Measurements from ENCODE around the gene MPIG6B. TPM values are rescaled to one million over a fixed set of nuclear protein-coding genes. Genes with fewer than 3 reads are reported as not detected.

MPIG6B gene
- total and polyA plus RNA-seq, 2 donors (not counting 1 experiment from before 2014, with no cell fraction given) = not detected

DNA sequence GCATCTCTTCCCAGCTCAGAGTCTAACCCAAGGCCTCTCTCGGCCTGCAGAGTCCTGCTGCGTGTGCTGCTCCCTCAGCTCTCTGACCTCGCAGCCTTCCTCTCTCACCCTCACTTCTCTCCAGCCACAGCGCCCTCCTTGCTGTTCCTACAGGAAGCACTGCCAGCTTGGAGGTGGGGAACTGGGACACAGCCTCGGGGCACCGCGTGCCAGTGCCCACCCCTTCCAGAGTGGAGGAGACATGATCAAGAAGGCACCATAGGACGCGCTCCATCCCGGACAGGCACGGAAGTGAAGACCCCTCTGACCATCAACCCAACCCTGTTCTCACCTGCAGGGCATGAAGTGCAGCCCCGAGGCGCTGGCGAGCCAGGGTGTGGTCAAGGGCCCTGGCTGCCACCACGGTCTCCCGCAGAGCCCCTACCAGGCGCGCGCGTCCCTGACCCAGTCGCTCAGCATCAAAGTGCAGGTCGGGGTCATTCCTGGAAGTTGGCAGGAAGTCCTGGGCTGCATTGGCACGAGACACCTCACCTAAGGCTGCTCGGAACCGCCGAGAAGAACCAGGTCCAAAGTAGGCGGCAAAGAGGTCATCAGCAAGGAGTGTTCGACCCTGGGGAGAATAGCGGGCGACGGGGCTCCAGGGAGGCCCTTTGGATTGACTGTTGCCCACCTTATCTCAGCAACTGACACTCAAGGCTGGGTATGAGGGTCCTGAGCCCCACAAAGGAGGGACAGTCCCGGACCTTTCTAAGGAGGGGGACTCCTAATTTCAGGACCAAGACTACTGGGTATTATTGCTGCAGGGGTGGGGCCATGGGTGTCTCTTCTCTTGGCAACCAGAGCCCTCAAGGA, 52.7 kb downstream of the MPIG6B start:
- H4K20me1 ChIP-seq (ENCODE audit: control insufficient read depth, extremely low read depth, insufficient read depth, low read length) = no peaks in the 10 kb centered on the region
- no peak for DNase-seq (ENCODE audit: low read depth in 2 of 2)
- no peak overlapping the region for H2AFZ ChIP-seq (ENCODE audit: low read length)
- H3K4me2 ChIP-seq (ENCODE audit: extremely low read depth, insufficient read depth, low read length) = no peak overlapping the region
- H3K9me3 ChIP-seq (ENCODE audit: control insufficient read depth, insufficient read depth, low read depth, low read length) = no peaks in the 10 kb centered on the region
- peaks cover 8% of the 10 kb centered on the region for H3K36me3 ChIP-seq (ENCODE audit: control insufficient read depth, insufficient read depth, low read length)
- no peak overlapping the region for H3K27ac ChIP-seq (ENCODE audit: insufficient read depth, low read length)
- no peaks in the 10 kb centered on the region for H3K27me3 ChIP-seq (ENCODE audit: control insufficient read depth, insufficient read depth, low read length)
- TF ChIP-seq, protein P1, sequence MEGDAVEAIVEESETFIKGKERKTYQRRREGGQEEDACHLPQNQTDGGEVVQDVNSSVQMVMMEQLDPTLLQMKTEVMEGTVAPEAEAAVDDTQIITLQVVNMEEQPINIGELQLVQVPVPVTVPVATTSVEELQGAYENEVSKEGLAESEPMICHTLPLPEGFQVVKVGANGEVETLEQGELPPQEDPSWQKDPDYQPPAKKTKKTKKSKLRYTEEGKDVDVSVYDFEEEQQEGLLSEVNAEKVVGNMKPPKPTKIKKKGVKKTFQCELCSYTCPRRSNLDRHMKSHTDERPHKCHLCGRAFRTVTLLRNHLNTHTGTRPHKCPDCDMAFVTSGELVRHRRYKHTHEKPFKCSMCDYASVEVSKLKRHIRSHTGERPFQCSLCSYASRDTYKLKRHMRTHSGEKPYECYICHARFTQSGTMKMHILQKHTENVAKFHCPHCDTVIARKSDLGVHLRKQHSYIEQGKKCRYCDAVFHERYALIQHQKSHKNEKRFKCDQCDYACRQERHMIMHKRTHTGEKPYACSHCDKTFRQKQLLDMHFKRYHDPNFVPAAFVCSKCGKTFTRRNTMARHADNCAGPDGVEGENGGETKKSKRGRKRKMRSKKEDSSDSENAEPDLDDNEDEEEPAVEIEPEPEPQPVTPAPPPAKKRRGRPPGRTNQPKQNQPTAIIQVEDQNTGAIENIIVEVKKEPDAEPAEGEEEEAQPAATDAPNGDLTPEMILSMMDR (conservative IDR thresholded peaks at IDR 0.05 in 1 of 2, IDR thresholded peaks at IDR 0.05 in 1 of 2; ENCODE audit: low read depth in 1 of 2, low read length in 2 of 2) = no peak
- no peak for TF ChIP-seq EZH2 (IDR thresholded peaks at IDR 0.05; ENCODE audit: low read length, missing control alignments)
- no peak overlapping the region for H3K4me3 ChIP-seq (replicated peaks in 1 of 4; ENCODE audit: control extremely low read depth in 1 of 4, insufficient read depth in 1 of 4, low read depth in 3 of 4, low read length in 4 of 4)
- H3K79me2 ChIP-seq (ENCODE audit: control insufficient read depth, insufficient read depth, low read length) = no peaks in the 10 kb centered on the region
- peaks cover 7% of the 10 kb centered on the region for H3K4me1 ChIP-seq (ENCODE audit: control insufficient read depth, extremely low read depth, insufficient read depth, low read length)
- no peak overlapping the region for H3K9ac ChIP-seq (ENCODE audit: insufficient read depth, low read length)

Other genes with a start within 250 kb of the MPIG6B start
Only the 30 nearest of the 42 such genes appear.
- gene LTA, start 151.1 kb upstream of the MPIG6B start, total RNA-seq = not detected in 2 replicates
- not detected in 2 replicates for gene LTA, start 151.1 kb upstream of the MPIG6B start, polyA plus RNA-seq
- not detected in 2 replicates for gene TNF, start 147.8 kb upstream of the MPIG6B start, total RNA-seq
- gene TNF, start 147.8 kb upstream of the MPIG6B start, polyA plus RNA-seq = not detected in 2 replicates
- not detected in 2 replicates for gene LTB, start 140.9 kb upstream of the MPIG6B start, total RNA-seq
- not detected in 2 replicates for gene LTB, start 140.9 kb upstream of the MPIG6B start, polyA plus RNA-seq
- gene LST1, start 137.1 kb upstream of the MPIG6B start, total RNA-seq = not detected in 2 replicates
- not detected in 2 replicates for gene LST1, start 137.1 kb upstream of the MPIG6B start, polyA plus RNA-seq
- gene NCR3, start 130.4 kb upstream of the MPIG6B start, total RNA-seq = not detected in 2 replicates
- not detected in 2 replicates for gene NCR3, start 130.4 kb upstream of the MPIG6B start, polyA plus RNA-seq
- gene AIF1, start 108.1 kb upstream of the MPIG6B start, total RNA-seq = not detected in 2 replicates
- not detected in 2 replicates for gene AIF1, start 108.1 kb upstream of the MPIG6B start, polyA plus RNA-seq
- 22.9 and 46.6 TPM in 2 replicates for gene PRRC2A, start 102.7 kb upstream of the MPIG6B start, total RNA-seq
- 26.9 and 50.7 TPM in 2 replicates for gene PRRC2A, start 102.7 kb upstream of the MPIG6B start, polyA plus RNA-seq
- gene BAG6, start 70.7 kb upstream of the MPIG6B start, total RNA-seq = 90.9 and 124 TPM in 2 replicates
- 75.3 and 111 TPM in 2 replicates for gene BAG6, start 70.7 kb upstream of the MPIG6B start, polyA plus RNA-seq
- gene APOM, start 67.5 kb upstream of the MPIG6B start, total RNA-seq = 0.99 and 1.0 TPM in 2 replicates
- gene APOM, start 67.5 kb upstream of the MPIG6B start, polyA plus RNA-seq = 3.9 and 5.4 TPM in 2 replicates
- gene C6orf47, start 62.6 kb upstream of the MPIG6B start, total RNA-seq = 20.6 and 26.2 TPM in 2 replicates
- gene C6orf47, start 62.6 kb upstream of the MPIG6B start, polyA plus RNA-seq = 6.6 and 7.9 TPM in 2 replicates
- gene GPANK1, start 58.4 kb upstream of the MPIG6B start, total RNA-seq = 15.0 and 17.2 TPM in 2 replicates
- 12.7 and 13.1 TPM in 2 replicates for gene GPANK1, start 58.4 kb upstream of the MPIG6B start, polyA plus RNA-seq
- 67.2 and 70.9 TPM in 2 replicates for gene CSNK2B, start 57.3 kb upstream of the MPIG6B start, total RNA-seq
- gene CSNK2B, start 57.3 kb upstream of the MPIG6B start, polyA plus RNA-seq = 84.9 and 124 TPM in 2 replicates
- gene LY6G5B, start 53.4 kb upstream of the MPIG6B start, total RNA-seq = 1.3 and 2.0 TPM in 2 replicates
- gene LY6G5B, start 53.4 kb upstream of the MPIG6B start, polyA plus RNA-seq = 2.8 and 2.9 TPM in 2 replicates
- 0.51 and 0.83 TPM in 2 replicates for gene LY6G5C, start 42.3 kb upstream of the MPIG6B start, total RNA-seq
- gene LY6G5C, start 42.3 kb upstream of the MPIG6B start, polyA plus RNA-seq = 2.0 and 2.9 TPM in 2 replicates
- 62.1 and 72.0 TPM in 2 replicates for gene ABHD16A, start 20.0 kb upstream of the MPIG6B start, total RNA-seq
- gene ABHD16A, start 20.0 kb upstream of the MPIG6B start, polyA plus RNA-seq = 24.2 and 25.1 TPM in 2 replicates
- not detected in 2 replicates for gene LY6G6F, start 16.5 kb upstream of the MPIG6B start, total RNA-seq
- not detected in 2 replicates for gene LY6G6F, start 16.5 kb upstream of the MPIG6B start, polyA plus RNA-seq
- not detected in 2 replicates for gene LY6G6D, start 8.0 kb upstream of the MPIG6B start, total RNA-seq
- not detected in 2 replicates for gene LY6G6D, start 8.0 kb upstream of the MPIG6B start, polyA plus RNA-seq
- gene LY6G6C, start 1.6 kb upstream of the MPIG6B start, total RNA-seq = not detected in 2 replicates
- not detected in 2 replicates for gene LY6G6C, start 1.6 kb upstream of the MPIG6B start, polyA plus RNA-seq
- gene DDAH2, start 5.9 kb downstream of the MPIG6B start, total RNA-seq = 97.3 and 119 TPM in 2 replicates
- gene DDAH2, start 5.9 kb downstream of the MPIG6B start, polyA plus RNA-seq = 42.5 and 43.4 TPM in 2 replicates
- gene CLIC1, start 13.2 kb downstream of the MPIG6B start, total RNA-seq = 439 and 615 TPM in 2 replicates
- gene CLIC1, start 13.2 kb downstream of the MPIG6B start, polyA plus RNA-seq = 639 and 788 TPM in 2 replicates
- 2.3 and 4.3 TPM in 2 replicates for gene MSH5, start 16.6 kb downstream of the MPIG6B start, total RNA-seq
- gene MSH5, start 16.6 kb downstream of the MPIG6B start, polyA plus RNA-seq = 6.0 and 11.1 TPM in 2 replicates
- gene SAPCD1, start 39.3 kb downstream of the MPIG6B start, total RNA-seq = 0.26 and 0.50 TPM in 2 replicates
- gene SAPCD1, start 39.3 kb downstream of the MPIG6B start, polyA plus RNA-seq = 1.3 and 1.4 TPM in 2 replicates
- gene VWA7, start 54.0 kb downstream of the MPIG6B start, total RNA-seq = under 0.01 and 0.66 TPM in 2 replicates
- 0.16 and 0.60 TPM in 2 replicates for gene VWA7, start 54.0 kb downstream of the MPIG6B start, polyA plus RNA-seq
- 29.8 and 53.5 TPM in 2 replicates for gene VARS1, start 72.4 kb downstream of the MPIG6B start, total RNA-seq
- gene VARS1, start 72.4 kb downstream of the MPIG6B start, polyA plus RNA-seq = 16.0 and 31.0 TPM in 2 replicates
- 23.1 and 24.3 TPM in 2 replicates for gene LSM2, start 83.6 kb downstream of the MPIG6B start, total RNA-seq
- 34.7 and 68.1 TPM in 2 replicates for gene LSM2, start 83.6 kb downstream of the MPIG6B start, polyA plus RNA-seq
- 2.1 and 3.1 TPM in 2 replicates for gene HSPA1L, start 91.9 kb downstream of the MPIG6B start, total RNA-seq
- gene HSPA1L, start 91.9 kb downstream of the MPIG6B start, polyA plus RNA-seq = 0.74 and 0.75 TPM in 2 replicates
- 70.0 and 111 TPM in 2 replicates for gene HSPA1A, start 92.2 kb downstream of the MPIG6B start, total RNA-seq
- 61.2 and 66.3 TPM in 2 replicates for gene HSPA1A, start 92.2 kb downstream of the MPIG6B start, polyA plus RNA-seq
- 115 and 152 TPM in 2 replicates for gene HSPA1B, start 104.4 kb downstream of the MPIG6B start, total RNA-seq
- gene HSPA1B, start 104.4 kb downstream of the MPIG6B start, polyA plus RNA-seq = 35.5 and 60.2 TPM in 2 replicates
- gene NEU1, start 139.4 kb downstream of the MPIG6B start, total RNA-seq = 100 and 109 TPM in 2 replicates
- gene NEU1, start 139.4 kb downstream of the MPIG6B start, polyA plus RNA-seq = 51.2 and 66.4 TPM in 2 replicates
- gene SLC44A4, start 155.6 kb downstream of the MPIG6B start, total RNA-seq = not detected in 2 replicates
- gene SLC44A4, start 155.6 kb downstream of the MPIG6B start, polyA plus RNA-seq = 0.02 TPM in 1 of 2 replicates, not detected in the other